ENCODE data around the gene ZC3H12A. TPM values are rescaled to one million over a fixed set of nuclear protein-coding genes. Genes with fewer than 3 reads are reported as not detected.

Gene ZC3H12A
- total RNA-seq, 1 donor from 2014 or later, result 43.6 TPM

GRCh38 chr1:37479255-37480124, 5.1 kb downstream of the ZC3H12A start:
- peak; percentile 80 for ATAC-seq

GRCh38 chr1:37480125-37480466, 5.7 kb downstream of the ZC3H12A start:
- ATAC-seq, result no peak

- ATAC-seq, result no peak
Measured at GRCh38 chr1:37480581-37481288, 6.4 kb downstream of the ZC3H12A start.

GRCh38 chr1:37481289-37482003, 7.1 kb downstream of the ZC3H12A start:
- ATAC-seq, result no peak

GRCh38 chr1:37482004-37482785, 7.8 kb downstream of the ZC3H12A start:
- ATAC-seq, result no peak

GRCh38 chr1:37482796-37483744, 8.7 kb downstream of the ZC3H12A start:
- no peak for ATAC-seq

GRCh38 chr1:37483785-37484184, 9.4 kb downstream of the ZC3H12A start:
- ATAC-seq, result no peak

GRCh38 chr1:37484325-37485051, 10.1 kb downstream of the ZC3H12A start:
- no peak for ATAC-seq

- peak; percentile 0 for ATAC-seq
Measured at GRCh38 chr1:37485902-37486679, 11.7 kb downstream of the ZC3H12A start.

GRCh38 chr1:37486680-37487618, 12.6 kb downstream of the ZC3H12A start:
- ATAC-seq, result peak; percentile 75

- no peak for ATAC-seq
Measured at GRCh38 chr1:37487619-37487984, 13.2 kb downstream of the ZC3H12A start.

GRCh38 chr1:37493336-37494098, 19.1 kb downstream of the ZC3H12A start:
- no peak for ATAC-seq

GRCh38 chr1:37495875-37496274, 21.5 kb downstream of the ZC3H12A start:
- ATAC-seq, result no peak

- ATAC-seq, result peak; percentile 55
Measured at GRCh38 chr1:37497832-37498231, 23.5 kb downstream of the ZC3H12A start.

- ATAC-seq, result peak; percentile 41
Measured at GRCh38 chr1:37498872-37499617, 24.7 kb downstream of the ZC3H12A start.

- ATAC-seq, result no peak
Measured at GRCh38 chr1:37501661-37502060, 27.3 kb downstream of the ZC3H12A start.

- ATAC-seq, result no peak
Measured at GRCh38 chr1:37502104-37502503, 27.7 kb downstream of the ZC3H12A start.

Measured in esophagus mucosa (tissue), 1 donor.